ENCODE measurements around the gene ZNF831. TPM values are rescaled to one million over a fixed set of nuclear protein-coding genes. Genes with fewer than 3 reads are reported as not detected.

The ZNF831 gene
- total RNA-seq, 4 donors from 2014 or later = 0.78 to 2.3 (median 1.6) TPM

DNA sequence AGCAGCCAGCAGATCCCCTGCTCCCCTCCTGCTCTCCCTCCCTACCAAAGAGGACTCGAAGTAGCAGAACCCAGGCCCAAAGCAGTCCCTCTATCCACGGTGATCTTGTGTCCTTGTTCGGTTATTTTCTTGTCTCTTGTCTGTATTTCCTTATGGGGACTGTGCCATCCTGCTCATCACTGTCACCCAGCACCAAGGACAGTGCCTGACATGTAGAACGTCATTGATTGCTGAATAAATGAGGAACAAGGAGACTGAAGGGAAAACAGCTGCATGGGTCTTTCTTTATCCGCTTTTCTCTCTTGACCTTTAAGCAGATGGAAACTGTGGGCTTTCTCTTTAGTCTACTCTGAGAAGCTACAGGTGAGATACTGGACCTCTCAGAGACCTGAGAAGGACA is 29.4 kb upstream of the ZNF831 start:
- H3K4me3 ChIP-seq (replicated peaks in 1 of 3) = no peak overlapping the region
- 81 to 82% methylated on average over 5 of the region's 5 CpGs for WGBS, 2 donors
- no peaks in the 10 kb centered on the region for H3K36me3 ChIP-seq
- TF ChIP-seq POLR2A (IDR thresholded peaks at IDR 0.05) = no peak
- TF ChIP-seq, protein P1, sequence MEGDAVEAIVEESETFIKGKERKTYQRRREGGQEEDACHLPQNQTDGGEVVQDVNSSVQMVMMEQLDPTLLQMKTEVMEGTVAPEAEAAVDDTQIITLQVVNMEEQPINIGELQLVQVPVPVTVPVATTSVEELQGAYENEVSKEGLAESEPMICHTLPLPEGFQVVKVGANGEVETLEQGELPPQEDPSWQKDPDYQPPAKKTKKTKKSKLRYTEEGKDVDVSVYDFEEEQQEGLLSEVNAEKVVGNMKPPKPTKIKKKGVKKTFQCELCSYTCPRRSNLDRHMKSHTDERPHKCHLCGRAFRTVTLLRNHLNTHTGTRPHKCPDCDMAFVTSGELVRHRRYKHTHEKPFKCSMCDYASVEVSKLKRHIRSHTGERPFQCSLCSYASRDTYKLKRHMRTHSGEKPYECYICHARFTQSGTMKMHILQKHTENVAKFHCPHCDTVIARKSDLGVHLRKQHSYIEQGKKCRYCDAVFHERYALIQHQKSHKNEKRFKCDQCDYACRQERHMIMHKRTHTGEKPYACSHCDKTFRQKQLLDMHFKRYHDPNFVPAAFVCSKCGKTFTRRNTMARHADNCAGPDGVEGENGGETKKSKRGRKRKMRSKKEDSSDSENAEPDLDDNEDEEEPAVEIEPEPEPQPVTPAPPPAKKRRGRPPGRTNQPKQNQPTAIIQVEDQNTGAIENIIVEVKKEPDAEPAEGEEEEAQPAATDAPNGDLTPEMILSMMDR (IDR thresholded peaks at IDR 0.05) = no peak
- intact Hi-C loops (cut with DNase I) = no loop called here
- H3K27ac ChIP-seq = no peak overlapping the region
- no peak for DNase-seq
- no peaks in the 10 kb centered on the region for H3K27me3 ChIP-seq
- no peaks in the 10 kb centered on the region for H3K9me3 ChIP-seq
- H3K4me1 ChIP-seq = no peaks in the 10 kb centered on the region

DNA sequence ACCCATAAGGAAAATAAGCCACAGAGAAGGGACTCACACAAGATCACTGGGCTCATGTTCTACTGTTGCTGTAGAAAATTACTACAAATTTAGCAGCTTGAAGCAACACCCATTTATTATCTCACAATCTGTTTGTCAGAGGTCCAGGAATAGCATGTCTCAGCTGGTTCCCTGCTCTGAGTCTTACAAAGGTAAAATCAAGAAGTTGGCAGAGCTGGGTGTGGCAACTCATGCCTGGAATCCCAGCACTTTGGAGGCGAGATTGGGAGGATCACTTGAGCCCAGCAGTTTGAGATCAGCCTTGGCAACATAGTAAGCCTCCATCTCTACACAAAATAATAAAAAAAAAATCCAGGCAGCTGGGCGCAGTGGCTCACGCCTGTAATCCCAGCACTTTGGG is 28.5 kb upstream of the ZNF831 start:
- Histone ChIP-seq H3K4me3 (replicated peaks in 1 of 3) (no peak overlapping the region), H3K27me3 (no peaks in the 10 kb centered on the region), H3K4me1 (no peaks in the 10 kb centered on the region), H3K9me3 (no peaks in the 10 kb centered on the region), H3K36me3 (no peaks in the 10 kb centered on the region), H3K27ac (no peak overlapping the region)
- TF ChIP-seq, protein P1 (IDR thresholded peaks at IDR 0.05) = no peak
- TF ChIP-seq POLR2A (IDR thresholded peaks at IDR 0.05) = no peak
- intact Hi-C loops (cut with DNase I) = no loop called here
- no peak for DNase-seq
- WGBS, 2 donors = 91 to 96% methylated on average over 3 of the region's 3 CpGs

DNA sequence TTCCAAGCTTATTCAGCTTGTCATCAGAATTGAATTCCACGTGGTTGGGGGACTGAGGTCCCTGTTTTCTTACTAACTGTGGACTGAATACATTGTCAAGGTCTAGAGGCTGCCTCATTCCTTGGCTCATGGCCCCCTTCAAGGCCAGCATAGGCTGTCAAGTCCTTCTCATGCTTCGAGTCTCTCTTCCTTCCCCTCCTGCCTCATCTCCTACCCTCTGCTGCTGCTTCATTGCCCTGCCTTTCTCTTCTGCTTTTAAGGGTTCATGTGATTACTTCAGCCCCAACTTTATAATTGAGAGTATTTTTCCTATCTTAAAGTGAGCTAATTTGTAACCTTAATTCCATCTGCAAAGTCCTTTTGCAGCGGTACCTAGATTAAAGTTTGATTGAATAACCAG is 27.6 kb upstream of the ZNF831 start:
- 78 to 81% methylated on average over 3 of the region's 3 CpGs for WGBS, 2 donors
- no peaks in the 10 kb centered on the region for H3K9me3 ChIP-seq
- intact Hi-C loops (cut with DNase I) = no loop called here

DNA sequence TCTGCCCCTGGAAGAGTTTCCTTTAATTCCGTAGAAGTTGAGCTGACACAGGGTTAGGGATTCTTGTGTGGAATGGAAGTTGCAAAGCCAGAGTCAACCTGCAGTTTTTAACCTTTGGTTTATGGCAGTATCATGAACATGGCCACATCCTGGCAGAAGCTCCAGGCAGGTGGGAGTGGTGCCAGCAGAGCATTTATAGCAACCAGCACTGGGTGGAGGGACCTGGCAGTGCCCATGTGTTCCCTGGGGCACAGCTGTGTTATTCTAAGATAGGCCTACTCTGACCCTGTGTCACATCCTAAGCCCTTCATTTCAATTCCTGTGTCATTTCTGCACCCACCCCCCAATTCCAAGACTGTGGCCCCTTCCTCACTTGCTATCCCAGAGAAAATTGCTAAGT is 26.1 kb upstream of the ZNF831 start:
- no peak overlapping the region for H3K4me3 ChIP-seq (replicated peaks in 1 of 3)
- no peak overlapping the region for H3K27ac ChIP-seq
- TF ChIP-seq, protein P1 (IDR thresholded peaks at IDR 0.05) = no peak
- no peak for TF ChIP-seq POLR2A (IDR thresholded peaks at IDR 0.05)
- 71 to 94% methylated on average over 1 of the region's 1 CpG for WGBS, 2 donors
- no peaks in the 10 kb centered on the region for H3K36me3 ChIP-seq
- no peaks in the 10 kb centered on the region for H3K9me3 ChIP-seq
- intact Hi-C loops (cut with DNase I) = no loop called here
- no peaks in the 10 kb centered on the region for H3K4me1 ChIP-seq
- no peaks in the 10 kb centered on the region for H3K27me3 ChIP-seq
- DNase-seq = no peak

More for the DNA sequence above, 27.6 kb upstream of the ZNF831 start:
- no peak overlapping the region for H3K27ac ChIP-seq
- H3K27me3 ChIP-seq = no peaks in the 10 kb centered on the region
- H3K4me3 ChIP-seq (replicated peaks in 1 of 3) = no peak overlapping the region
- no peak for DNase-seq
- no peaks in the 10 kb centered on the region for H3K4me1 ChIP-seq
- TF ChIP-seq, protein P1 (IDR thresholded peaks at IDR 0.05) = no peak
- TF ChIP-seq POLR2A (IDR thresholded peaks at IDR 0.05) = no peak
- H3K36me3 ChIP-seq = no peaks in the 10 kb centered on the region

DNA sequence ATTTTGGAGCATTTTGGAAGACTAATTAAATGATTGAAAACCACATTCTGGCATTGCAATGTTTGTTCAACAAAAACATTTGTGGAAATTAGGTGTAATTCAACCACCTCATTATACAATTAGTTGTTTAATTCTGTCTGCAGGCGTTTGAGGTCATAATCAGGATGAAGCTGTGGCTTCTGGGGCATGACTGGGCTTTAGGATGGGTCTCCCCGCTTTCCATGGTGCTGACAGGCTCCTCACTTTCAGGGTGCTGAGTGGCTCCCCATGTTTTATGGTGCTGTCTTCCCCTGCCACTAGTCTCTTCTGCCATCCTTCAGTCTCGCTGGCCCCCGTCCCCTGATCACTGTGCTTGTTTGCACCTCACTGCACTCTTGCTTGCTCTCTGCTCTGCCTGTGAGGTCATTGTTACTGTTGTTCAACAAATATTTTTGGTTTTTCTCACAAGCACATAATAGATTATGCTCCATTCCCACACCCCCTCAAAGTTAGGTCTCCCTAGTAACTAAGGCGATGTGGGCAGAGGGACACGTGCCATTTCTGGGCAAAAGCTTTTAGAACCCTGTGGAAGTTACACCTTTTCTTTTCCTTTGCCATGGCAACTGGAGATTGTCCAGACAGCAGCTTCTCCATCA is 25.4 kb upstream of the ZNF831 start:
- intact Hi-C loops (cut with DNase I) = no loop called here
- no peaks in the 10 kb centered on the region for H3K36me3 ChIP-seq
- H3K27ac ChIP-seq = no peak overlapping the region
- H3K9me3 ChIP-seq = no peaks in the 10 kb centered on the region
- H3K27me3 ChIP-seq = no peaks in the 10 kb centered on the region
- TF ChIP-seq, protein P1 (IDR thresholded peaks at IDR 0.05) = no peak
- TF ChIP-seq POLR2A (IDR thresholded peaks at IDR 0.05) = no peak
- H3K4me1 ChIP-seq = no peaks in the 10 kb centered on the region
- no peak overlapping the region for H3K4me3 ChIP-seq (replicated peaks in 1 of 3)
- no peak for DNase-seq
- 84 to 86% methylated on average over 6 of the region's 6 CpGs for WGBS, 2 donors

Data from thyroid gland (tissue), 4 donors.